HG03354 (cell line): ENCODE results near the gene GRM5.

Experiments used
- ATAC-seq: cut with Tn5 transposase; IDR thresholded peaks from one replicate; pipeline ENCODE4 v1.9.1; 2021; ENCODE audit warnings: mild to moderate bottlenecking; ENCODE audit not compliant: unreplicated experiment, poor library complexity, severe bottlenecking

The GRM5 gene

GRCh38 chr11:88770475-88771079 is 295.2 kb downstream of the GRM5 start:
- ATAC-seq, result no peak

GRCh38 chr11:88744140-88744539 is 321.6 kb downstream of the GRM5 start:
- ATAC-seq, result no peak

GRCh38 chr11:88739524-88739923 is 326.3 kb downstream of the GRM5 start:
- no peak for ATAC-seq

- no peak for ATAC-seq
These were observed 356.2 kb downstream of the GRM5 start for GRCh38 chr11:88709567-88709966.

GRCh38 chr11:88704485-88704884 is 361.3 kb downstream of the GRM5 start:
- ATAC-seq, result no peak

- ATAC-seq, result no peak
These were observed 364.0 kb downstream of the GRM5 start for GRCh38 chr11:88701816-88702215.

GRCh38 chr11:88697139-88697538 is 368.6 kb downstream of the GRM5 start:
- no peak for ATAC-seq

GRCh38 chr11:88695689-88696414 is 369.9 kb downstream of the GRM5 start:
- ATAC-seq, result no peak

- no peak for ATAC-seq
These were observed 373.3 kb downstream of the GRM5 start for GRCh38 chr11:88692306-88693086.

GRCh38 chr11:88689548-88690240 is 376.1 kb downstream of the GRM5 start:
- ATAC-seq, result no peak

- ATAC-seq, result no peak
These were observed 382.8 kb downstream of the GRM5 start for GRCh38 chr11:88683024-88683423.

- no peak for ATAC-seq
These were observed 385.0 kb downstream of the GRM5 start for GRCh38 chr11:88680806-88681205.

GRCh38 chr11:88666364-88666763 is 399.4 kb downstream of the GRM5 start:
- ATAC-seq, result no peak

- no peak for ATAC-seq
These were observed 408.6 kb downstream of the GRM5 start for GRCh38 chr11:88657076-88657738.

- ATAC-seq, result no peak
These were observed 409.5 kb downstream of the GRM5 start for GRCh38 chr11:88656283-88656682.

GRCh38 chr11:88655656-88656055 is 410.1 kb downstream of the GRM5 start:
- no peak for ATAC-seq

GRCh38 chr11:88655196-88655595 is 410.6 kb downstream of the GRM5 start:
- ATAC-seq, result no peak

- no peak for ATAC-seq
These were observed 414.2 kb downstream of the GRM5 start for GRCh38 chr11:88651556-88651955.

GRCh38 chr11:88644724-88645123 is 421.1 kb downstream of the GRM5 start:
- no peak for ATAC-seq

- ATAC-seq, result no peak
These were observed 433.6 kb downstream of the GRM5 start for GRCh38 chr11:88632163-88632562.
